GM23248 (cell line): ENCODE results near the gene POP7.

Experiments
- EZH2 ChIP-seq: fragments of 200-600 bp; sonication (generic); IDR thresholded peaks from 2 replicates; pipeline ENCODE4 v1.6.1; 2018; ENCODE audit warnings: antibody characterized with exemption, mild to moderate bottlenecking; ENCODE audit not compliant: insufficient read depth, poor library complexity, severe bottlenecking
- EZH2phosphoT487 ChIP-seq: fragments of 200-600 bp; sonication (generic); IDR thresholded peaks from 2 replicates; pipeline ENCODE4 v1.6.1; 2018; ENCODE audit warnings: antibody characterized with exemption, moderate library complexity, mild to moderate bottlenecking, low read depth; ENCODE audit not compliant: insufficient read depth

GRCh38 chr7:100671353-100672327 is 34.3 kb upstream of the POP7 start:
- TF ChIP-seq EZH2phosphoT487 (no peak), EZH2 (no peak)
